DMS153 treated with DMSO at 0.1 percent for 48 hours (cell line): ENCODE results near the gene USP20.

Source experiments
- DNase-seq: peaks from one replicate; lab custom pipeline; 2025; ENCODE audit not compliant: unreplicated experiment; lab: John Stamatoyannopoulos, UW

Gene USP20

GRCh38 chr9:129874261-129875101, 39.2 kb downstream of the USP20 start:
- DNase-seq = no peak

- DNase-seq = no peak
These were observed 39.9 kb downstream of the USP20 start for GRCh38 chr9:129875181-129875611.

- no peak for DNase-seq
These were observed 40.6 kb downstream of the USP20 start for GRCh38 chr9:129875687-129876395.

GRCh38 chr9:129876815-129877214, 41.6 kb downstream of the USP20 start:
- DNase-seq = no peak

- no peak for DNase-seq
These were observed 43.0 kb downstream of the USP20 start for GRCh38 chr9:129878291-129878690.

DNA sequence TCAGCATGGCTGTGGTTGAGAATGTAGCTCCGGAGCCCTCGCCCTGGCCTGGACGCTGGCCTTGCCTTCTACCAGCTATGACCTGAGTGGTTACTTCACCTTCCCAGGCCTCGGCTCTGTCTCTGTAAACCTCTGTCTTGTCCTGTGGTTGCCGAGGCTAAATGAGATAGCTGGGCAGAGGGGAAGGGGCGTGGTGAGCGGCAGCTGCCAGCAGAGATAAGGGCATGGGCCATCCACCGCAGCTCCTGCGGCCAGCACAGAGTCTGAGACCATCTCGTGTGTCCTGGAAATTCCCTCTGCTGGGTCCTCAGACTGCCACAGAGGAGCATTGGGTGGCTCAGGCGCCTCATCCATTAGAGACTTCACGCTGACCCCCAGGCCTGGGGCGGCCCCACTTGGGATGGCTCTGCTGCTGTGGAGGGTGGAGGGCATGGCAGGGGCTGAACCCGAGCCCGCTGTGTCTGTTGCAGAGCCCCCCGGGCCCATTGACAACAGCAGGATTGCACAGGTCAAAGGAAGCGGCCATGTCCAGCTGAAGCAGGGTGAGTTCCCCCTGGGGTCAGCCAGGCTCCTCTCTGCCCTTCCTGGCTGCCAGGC, 43.9 kb downstream of the USP20 start:
- no peak for DNase-seq

GRCh38 chr9:129879991-129880653, 44.9 kb downstream of the USP20 start:
- DNase-seq = no peak

DNA sequence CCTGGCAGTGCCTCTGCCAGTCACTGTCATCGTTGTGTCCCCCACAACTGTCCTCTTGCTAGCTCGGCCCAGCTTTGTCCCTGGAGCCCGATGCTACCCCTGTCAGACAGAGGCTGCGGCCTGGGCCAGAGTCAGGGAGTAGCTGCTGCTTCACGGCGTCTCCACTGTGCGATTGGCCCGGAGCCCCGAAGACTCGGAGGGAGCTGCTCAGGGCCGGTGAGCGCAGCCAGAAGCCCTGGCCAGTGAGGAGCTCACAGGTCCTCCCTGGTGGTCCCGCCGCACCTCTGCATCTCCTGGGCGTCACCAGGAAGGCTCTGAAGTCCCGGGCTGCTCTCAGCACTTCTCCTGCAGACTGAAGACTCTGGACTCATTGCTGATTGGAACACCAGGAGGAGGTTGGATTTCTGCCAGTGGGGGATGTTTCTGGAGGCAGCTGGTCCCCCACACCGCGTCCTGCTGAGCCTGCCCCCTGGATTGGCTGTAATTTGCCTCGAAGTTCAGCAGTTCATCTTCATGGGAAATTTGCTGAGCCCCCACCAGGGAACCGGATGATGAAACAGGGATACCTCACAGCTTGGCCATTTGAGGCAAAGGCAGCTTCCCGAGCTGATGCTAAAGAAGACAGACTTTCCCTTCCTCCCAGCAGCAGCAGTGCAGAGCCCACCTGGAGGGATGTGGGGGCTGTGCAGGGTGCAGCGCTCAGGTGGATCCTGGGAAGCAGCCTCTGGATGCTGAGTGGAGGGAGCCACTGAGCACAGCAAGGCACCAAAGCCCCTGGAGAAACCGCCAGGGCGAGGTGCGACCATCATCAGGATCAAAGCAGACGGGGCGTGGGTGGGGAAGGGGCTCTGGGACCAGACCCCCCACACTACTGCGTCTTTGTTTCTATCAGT, 45.6 kb downstream of the USP20 start:
- no peak for DNase-seq

- DNase-seq = no peak
These were observed 46.5 kb downstream of the USP20 start for GRCh38 chr9:129881547-129882324.

GRCh38 chr9:129884220-129885017, 49.2 kb downstream of the USP20 start:
- DNase-seq = peak; percentile 75

DNA sequence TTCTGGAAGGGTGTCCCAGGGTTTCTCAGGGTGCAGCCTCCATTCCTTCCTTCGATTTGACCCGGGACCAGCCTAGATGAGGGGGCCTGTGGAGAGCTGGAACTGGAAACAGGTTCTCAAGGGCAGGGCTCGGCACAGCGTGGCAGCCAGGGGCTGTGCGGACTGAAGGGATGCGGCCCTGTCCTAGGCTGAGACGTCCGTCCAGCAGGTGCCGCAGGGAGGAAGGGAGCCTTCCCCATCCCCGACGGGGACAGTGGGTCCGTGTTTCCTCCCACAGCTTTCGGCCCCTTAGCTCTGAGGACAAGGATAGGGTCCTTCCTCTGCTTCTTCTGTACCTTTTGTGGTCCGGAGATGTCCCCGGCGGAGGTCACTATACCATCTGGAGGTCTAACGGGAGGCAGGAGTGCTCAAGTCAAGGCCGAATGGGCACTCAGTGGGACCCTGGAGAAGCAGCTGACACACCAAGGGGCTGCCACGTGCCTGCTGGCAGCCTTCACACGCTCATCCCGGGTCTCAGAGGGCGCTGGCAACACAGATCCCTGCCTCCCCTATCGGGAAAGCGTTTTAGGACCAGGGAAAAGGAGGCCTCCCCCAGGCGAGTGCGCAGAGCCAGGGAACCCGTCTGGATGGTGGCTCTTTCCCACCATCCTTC, 49.9 kb downstream of the USP20 start:
- DNase-seq = peak; percentile 28

DNA sequence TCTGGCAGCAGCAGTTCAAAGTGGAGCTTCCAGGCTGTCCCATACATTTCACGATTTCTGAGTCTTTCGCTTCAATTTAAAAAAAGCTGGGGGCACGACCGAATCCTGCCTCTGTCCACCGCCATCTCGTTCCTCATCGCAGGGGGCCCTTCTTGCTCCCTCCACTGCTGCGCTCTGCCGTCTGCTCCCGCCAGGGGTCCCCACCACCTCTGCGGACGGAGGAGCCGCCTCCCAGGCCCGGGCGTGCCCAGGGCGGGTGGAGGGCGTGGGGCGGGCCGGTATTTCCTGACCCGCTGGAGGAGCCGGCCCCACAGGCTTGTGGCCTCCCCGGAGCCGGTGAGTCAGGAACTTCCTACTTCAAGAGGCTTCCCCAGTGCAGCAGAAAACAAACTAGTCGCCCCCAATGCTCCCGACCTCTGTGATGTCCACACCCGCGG, 50.4 kb downstream of the USP20 start:
- peak; percentile 62 for DNase-seq

DNA sequence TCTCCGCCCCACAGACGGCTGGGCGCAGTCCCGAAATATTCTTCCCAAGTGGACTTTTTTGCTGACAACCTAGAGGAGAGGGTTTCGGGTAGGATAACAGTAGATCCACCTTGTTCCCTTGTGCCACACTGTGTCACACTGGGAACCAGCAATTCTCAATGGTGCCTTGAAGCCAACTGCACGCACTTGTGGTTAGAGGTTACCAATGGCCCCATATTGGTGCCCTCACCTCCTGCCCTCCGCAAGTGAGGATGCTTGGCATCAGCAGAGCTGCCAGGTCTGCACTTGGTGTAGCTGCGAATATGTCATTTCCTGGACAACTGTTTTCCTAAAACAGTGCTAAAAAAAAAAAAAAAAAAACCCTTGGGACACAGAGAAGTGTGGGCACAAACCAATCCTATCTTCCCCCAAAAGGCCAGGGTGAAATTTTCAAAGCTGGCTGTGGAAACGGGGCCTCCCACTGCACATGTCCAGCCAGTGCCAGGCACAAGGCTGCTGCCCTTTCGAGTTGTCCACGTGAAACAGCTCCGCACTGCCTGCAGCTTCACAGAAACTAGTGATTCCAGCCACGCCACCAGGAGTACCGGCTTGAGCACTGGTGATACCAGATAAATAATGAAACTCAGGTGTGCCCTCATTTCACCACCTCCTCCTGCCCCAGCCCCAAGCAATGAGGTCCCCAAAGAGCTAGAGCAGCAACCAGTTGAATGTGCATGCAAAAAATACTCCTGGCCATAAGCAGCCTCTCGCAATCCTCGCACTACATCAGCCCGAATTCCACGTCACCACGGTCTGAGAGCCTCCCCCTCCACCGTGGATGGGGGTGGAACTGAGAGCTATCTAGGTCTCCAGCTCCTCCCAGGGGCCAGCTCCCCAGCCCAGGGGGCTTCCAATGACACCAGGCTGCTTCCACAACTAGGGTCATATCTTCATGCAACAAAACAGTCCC, 51.2 kb downstream of the USP20 start:
- DNase-seq = no peak

GRCh38 chr9:129887334-129888292, 52.4 kb downstream of the USP20 start:
- DNase-seq = peak; percentile 47

DNA sequence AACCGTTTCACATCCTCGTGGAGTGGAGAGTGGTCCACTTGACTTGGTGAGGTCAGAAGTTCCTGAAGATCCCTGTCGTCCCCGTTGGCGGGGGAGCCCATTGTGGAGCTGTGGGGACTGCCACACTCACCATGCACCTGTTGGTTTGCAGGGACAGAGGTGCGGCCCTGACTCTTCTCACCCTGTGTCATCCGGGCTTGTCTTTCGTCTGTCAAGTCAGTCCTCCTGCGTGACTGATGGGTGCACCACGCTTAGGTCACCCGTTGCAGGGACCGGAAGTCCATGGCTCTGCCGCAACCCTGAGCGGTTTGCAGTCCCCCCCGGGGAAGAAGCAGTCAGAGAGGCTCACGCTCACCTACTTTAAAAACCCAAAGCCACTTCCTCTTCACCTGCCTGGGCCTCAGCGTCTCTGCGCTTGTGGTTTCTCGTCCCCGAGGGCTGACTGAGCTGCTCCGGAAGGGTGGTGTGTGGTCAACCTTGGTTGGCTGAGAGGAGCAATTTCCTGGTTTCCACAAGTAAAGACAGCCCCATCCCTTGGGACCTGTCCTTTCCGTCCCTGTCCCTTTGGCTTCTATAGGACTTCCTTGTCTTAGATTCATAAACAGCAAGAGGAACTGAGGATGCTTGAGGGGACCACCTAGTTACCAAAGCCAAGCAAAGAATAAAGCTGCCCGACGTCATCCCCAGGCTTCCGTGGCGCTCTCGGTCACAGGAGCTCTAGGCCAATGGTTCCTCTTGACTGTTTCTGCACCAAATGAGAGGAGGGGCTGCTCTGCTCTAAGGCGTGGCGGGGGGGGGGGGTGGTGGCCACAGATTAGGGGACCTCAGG, 53.2 kb downstream of the USP20 start:
- DNase-seq = peak; percentile 64
